Body of pancreas (tissue), 4 donors: ENCODE data around the gene HPN. TPM values are rescaled to one million over a fixed set of nuclear protein-coding genes. Genes with fewer than 3 reads are reported as not detected.

ENCODE experiments used
- ATAC-seq: fragments of 150-250 bp; one replicate; pipeline ENCODE4 v1.9.1; 2016
- DNase-seq, 4 donors: peaks; one replicate each; pipeline ENCODE4 v3.0.0-alpha.2; 2019
- H3K27ac ChIP-seq, 4 donors: fragments of 200-600 bp; sonication (generic); 1 replicate in 3 of 4; 2 replicates in 1 of 4; pipeline versions ENCODE4 v1.5.1 to v1.6.1; 2016 to 2019; ENCODE audit warnings: mild to moderate bottlenecking in 1 of 4, mixed read lengths in 1 of 4, moderate library complexity in 1 of 4
- H3K27me3 ChIP-seq, 2 donors: fragments of 200-600 bp; sonication (generic); one replicate each; pipeline ENCODE4 v1.6.0; 2016; ENCODE audit warnings: mild to moderate bottlenecking in 1 of 2
- H3K36me3 ChIP-seq, 2 donors: fragments of 200-600 bp; sonication (generic); replicated peaks in 1 of 2; 2 replicates each; pipeline ENCODE4 v1.5.1; 2016; ENCODE audit warnings: low read depth in 2 of 2; ENCODE audit not compliant: insufficient read depth in 1 of 2
- H3K4me1 ChIP-seq: fragments of 200-600 bp; sonication (generic); one replicate; pipeline ENCODE4 v1.6.0; 2016
- H3K4me3 ChIP-seq, 2 donors: fragments of 200-600 bp; sonication (generic); 1 replicate in 1 of 2; 2 replicates in 1 of 2; pipeline ENCODE4 v1.5.1; 2016 to 2019
- H3K9me3 ChIP-seq, 3 donors: fragments of 200-600 bp; sonication (generic); 1 replicate in 2 of 3; 2 replicates in 1 of 3; pipeline ENCODE4 v1.5.1; 2016
- POLR2A ChIP-seq, 3 donors: fragments of 450-650 bp; IDR thresholded peaks; one replicate each; pipeline ENCODE4 v1.6.1; 2016; ENCODE audit warnings: antibody characterized with exemption in 3 of 3, mild to moderate bottlenecking in 2 of 3
- WGBS, 2 donors: methylation state at CpG; one replicate each; pipeline ENCODE4 v1.1.5; 2017; 5-methylcytosine and 5-hydroxymethylcytosine counted together
- intact Hi-C: fragments of 100-400 bp; cut with DNase I; formaldehyde crosslinking; loops from one replicate; pipeline ENCODE4 v1.15.1; 2023
- total RNA-seq, 2 donors: library from RNA; depleted of rRNA; stranded (reverse); fragments of >200 nt; gene quantifications; one replicate each; pipeline ENCODE4 v1.1.0, GENCODE V29; 2016
- TF ChIP-seq, protein P1 (sequence below), 7 experiments: fragments of 450-650 bp in 4 of 7; fragments of 200-600 bp in 3 of 7; sonication (generic) in 3 of 7; IDR thresholded peaks; one replicate each; pipeline ENCODE4 v1.5.1; 2016 to 2019; ENCODE audit warnings: antibody characterized with exemption in 7 of 7

Gene HPN
- total RNA-seq, 2 donors from 2014 or later = 135 to 289 TPM

DNA sequence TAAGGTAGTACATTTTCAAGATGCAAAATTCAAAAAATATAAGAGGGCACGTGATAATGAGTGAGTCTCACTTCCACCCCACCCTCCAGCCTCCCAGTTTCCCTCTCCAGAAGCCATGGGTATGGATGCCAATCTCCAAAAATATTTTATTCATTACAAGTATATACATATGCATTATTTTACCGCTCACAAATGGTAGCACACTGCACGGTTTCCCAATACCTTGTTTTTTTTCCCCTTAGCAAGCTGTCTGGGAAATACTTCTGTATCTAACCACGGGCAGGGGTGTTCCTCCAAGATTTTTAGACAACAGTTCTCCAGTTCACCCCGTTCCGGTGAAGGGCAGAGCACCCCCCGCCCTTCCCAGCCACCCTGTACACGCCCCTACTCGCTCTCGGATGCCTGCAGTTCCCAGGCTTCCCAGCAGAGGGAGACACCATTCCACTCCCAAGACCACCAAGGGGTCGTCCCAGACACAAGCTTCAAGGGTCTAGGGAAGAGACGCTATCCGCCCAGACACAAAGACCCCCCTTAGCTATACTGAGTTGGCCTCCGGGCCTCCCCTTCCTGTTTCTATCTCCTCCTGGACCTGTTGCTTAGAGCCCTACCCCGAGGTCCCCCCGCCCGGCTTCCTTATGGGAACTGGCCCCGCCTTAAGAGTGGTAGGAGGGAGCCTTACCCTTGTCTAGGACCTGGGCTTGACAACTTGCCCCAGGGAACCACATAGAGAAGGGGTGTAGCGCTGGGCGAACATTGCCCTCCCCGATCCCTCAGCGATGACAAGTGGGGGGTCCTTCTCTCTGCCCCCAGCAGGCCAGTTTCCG, 73.0 kb downstream of the HPN start:
- TF ChIP-seq, protein P1, sequence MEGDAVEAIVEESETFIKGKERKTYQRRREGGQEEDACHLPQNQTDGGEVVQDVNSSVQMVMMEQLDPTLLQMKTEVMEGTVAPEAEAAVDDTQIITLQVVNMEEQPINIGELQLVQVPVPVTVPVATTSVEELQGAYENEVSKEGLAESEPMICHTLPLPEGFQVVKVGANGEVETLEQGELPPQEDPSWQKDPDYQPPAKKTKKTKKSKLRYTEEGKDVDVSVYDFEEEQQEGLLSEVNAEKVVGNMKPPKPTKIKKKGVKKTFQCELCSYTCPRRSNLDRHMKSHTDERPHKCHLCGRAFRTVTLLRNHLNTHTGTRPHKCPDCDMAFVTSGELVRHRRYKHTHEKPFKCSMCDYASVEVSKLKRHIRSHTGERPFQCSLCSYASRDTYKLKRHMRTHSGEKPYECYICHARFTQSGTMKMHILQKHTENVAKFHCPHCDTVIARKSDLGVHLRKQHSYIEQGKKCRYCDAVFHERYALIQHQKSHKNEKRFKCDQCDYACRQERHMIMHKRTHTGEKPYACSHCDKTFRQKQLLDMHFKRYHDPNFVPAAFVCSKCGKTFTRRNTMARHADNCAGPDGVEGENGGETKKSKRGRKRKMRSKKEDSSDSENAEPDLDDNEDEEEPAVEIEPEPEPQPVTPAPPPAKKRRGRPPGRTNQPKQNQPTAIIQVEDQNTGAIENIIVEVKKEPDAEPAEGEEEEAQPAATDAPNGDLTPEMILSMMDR (IDR thresholded peaks at IDR 0.05) = peak; percentile 82 to 96 (median 87)
- no peak for TF ChIP-seq POLR2A (IDR thresholded peaks at IDR 0.05)
- ATAC-seq (peak; percentile 73), DNase-seq (peak; percentile 52 to 80 (median 74))
- H3K27ac ChIP-seq = peak overlapping the region; percentile 6 to 68 (median 27)
- intact Hi-C loops = no loop called here
- H3K4me1 ChIP-seq = peaks cover 31% of the 10 kb centered on the region
- WGBS, 2 donors = 5 to 7% methylated on average over 18 to 23 of the region's 23 CpGs
- H3K36me3 ChIP-seq = no peaks in the 10 kb centered on the region
- H3K9me3 ChIP-seq = no peaks in the 10 kb centered on the region
- no peaks in the 10 kb centered on the region for H3K27me3 ChIP-seq
- no peak overlapping the region for H3K4me3 ChIP-seq

DNA sequence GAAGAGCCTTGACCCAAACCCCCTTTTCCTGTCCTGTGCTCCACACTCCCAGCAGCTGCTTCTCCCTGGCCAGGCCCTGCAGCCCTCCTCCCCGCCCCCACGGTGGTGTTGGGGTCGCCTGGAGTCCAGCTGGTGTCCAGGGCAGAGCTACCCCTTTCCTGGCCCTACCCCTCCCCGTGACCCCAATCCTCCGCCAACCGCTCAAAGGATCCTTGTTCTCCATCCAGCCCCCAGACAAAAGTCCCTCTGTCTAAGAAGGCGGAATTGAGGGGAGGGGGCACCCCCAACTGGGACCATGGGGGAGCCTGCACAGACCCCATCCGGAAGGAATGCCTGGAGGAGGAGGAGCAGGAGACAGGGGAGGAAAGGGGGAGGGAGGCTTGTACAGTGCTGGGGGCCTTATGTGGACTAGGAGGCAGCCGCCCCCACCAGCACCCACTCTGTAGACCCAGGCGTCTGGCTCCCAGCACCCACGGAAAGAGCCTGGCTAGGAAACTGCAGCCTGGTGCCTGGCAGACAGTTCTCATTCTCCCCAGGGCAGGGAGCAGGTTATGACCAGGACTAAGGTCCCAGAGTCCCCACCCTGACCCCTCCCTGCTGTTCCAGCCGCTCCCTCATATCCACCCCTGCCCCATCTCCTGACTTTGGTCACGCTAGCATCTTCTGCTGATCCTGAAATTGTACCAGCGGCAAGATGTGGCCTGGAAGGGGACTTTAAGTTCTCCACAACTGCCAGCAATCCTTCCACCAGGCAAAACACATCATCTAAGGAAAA, 73.8 kb downstream of the HPN start, which contains the start of gene FXYD3:
Gene FXYD3, plus strand, starts transcription at position 647 of the 775 bp plus-strand sequence. CDS start 3,554 bp downstream, outside the sequence.
- no peak for TF ChIP-seq POLR2A (IDR thresholded peaks at IDR 0.05)
- TF ChIP-seq, protein P1 (IDR thresholded peaks at IDR 0.05) = no peak
- 30 to 31% methylated on average over 12 to 14 of the region's 14 CpGs for WGBS, 2 donors
- Histone ChIP-seq H3K27ac (peak within 1 kb of the TSS; percentile 6 to 68 (median 36)), H3K4me1 (peaks cover 31% of the 10 kb centered on the region), H3K27me3 (no peaks in the 10 kb centered on the region), H3K4me3 (peak within 1 kb of the TSS in 1 of 2 donors; percentile 11), H3K36me3 (no peaks in the 10 kb centered on the region), H3K9me3 (no peaks in the 10 kb centered on the region)
- DNase-seq (no peak), ATAC-seq (peak; percentile 8)
- intact Hi-C loops = no loop called here

Other genes with a start within 250 kb of the HPN start
- 1 to 10 TPM in 1 of 2 donors, under 1 TPM in 1; 0.66 to 2.6 TPM for gene ZNF30, start 114.8 kb upstream of the HPN start, total RNA-seq
- 1 to 10 TPM; 4.0 to 7.0 TPM for gene ZNF792, start 77.5 kb upstream of the HPN start, total RNA-seq
- 10 to 100 TPM; 90.8 to 94.9 TPM for gene GRAMD1A, start 41.4 kb upstream of the HPN start, total RNA-seq
- gene SCN1B, start 11.3 kb upstream of the HPN start, total RNA-seq = 10 to 100 TPM in 1 of 2 donors, 1 to 10 TPM in 1; 2.3 to 23.6 TPM
- 10 to 100 TPM; 13.5 to 51.6 TPM for gene FXYD3, start 74.1 kb downstream of the HPN start, total RNA-seq
- gene LGI4, start 93.3 kb downstream of the HPN start, total RNA-seq = 1 to 10 TPM; 1.6 to 3.9 TPM
- 1 to 10 TPM; 1.6 to 9.1 TPM for gene FXYD1, start 97.1 kb downstream of the HPN start, total RNA-seq
- 1 to 10 TPM in 1 of 2 donors, under 1 TPM in 1; 0.52 to 1.3 TPM for gene FXYD7, start 101.5 kb downstream of the HPN start, total RNA-seq
- gene FXYD5, start 113.0 kb downstream of the HPN start, total RNA-seq = 10 to 100 TPM; 11.5 to 17.1 TPM
- gene FAM187B, start 187.0 kb downstream of the HPN start, total RNA-seq = not detected
- 10 to 100 TPM; 67.5 to 80.1 TPM for gene LSR, start 207.3 kb downstream of the HPN start, total RNA-seq
- gene USF2, start 227.2 kb downstream of the HPN start, total RNA-seq = 10 to 100 TPM; 76.8 to 91.3 TPM
- not detected for gene HAMP, start 240.8 kb downstream of the HPN start, total RNA-seq